ENCODE results near the gene RHAG.
"Not testable (repeated sequence)": the region's sequence is repeated elsewhere in the genome, so short reads cannot be mapped to it uniquely, and the experiment has no call there.

The RHAG gene

DNA sequence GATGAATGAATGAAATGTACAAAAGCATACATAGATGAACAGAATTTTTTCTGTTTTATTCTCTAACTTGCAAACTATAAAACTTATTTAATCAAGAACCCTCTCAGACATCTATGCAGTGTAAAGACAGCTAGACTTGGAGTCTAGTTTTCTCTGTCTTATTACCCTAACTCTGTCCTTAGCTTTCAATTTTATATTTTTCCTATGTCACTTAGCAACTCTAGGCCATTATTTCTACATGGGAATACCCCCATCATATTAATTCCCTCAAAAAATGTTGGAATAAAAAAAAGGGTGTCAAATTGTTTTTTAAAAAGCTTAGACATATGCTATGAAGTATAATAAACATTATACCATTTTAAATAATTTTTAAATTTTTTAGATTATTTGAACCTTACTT is 1.2 kb downstream of the RHAG start:
- DNase-seq = no peak

DNA sequence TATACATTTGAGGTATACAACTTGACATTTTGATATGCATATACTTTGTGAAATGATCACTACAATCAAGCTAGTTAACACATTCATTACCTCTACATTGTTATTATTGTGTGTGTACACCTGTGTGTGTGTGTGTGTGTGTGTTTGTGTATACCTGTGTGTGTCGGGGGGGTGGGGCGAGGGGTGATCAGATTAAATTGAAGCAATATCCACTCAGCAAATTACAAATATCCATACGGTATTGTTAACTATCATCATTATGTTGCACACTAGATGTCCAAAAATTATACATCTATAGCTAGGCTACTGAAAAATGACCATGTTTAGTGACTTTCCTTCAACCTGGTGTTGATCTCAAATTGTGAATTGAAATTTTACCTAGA is 1.8 kb downstream of the RHAG start:
- DNase-seq = no peak

DNA sequence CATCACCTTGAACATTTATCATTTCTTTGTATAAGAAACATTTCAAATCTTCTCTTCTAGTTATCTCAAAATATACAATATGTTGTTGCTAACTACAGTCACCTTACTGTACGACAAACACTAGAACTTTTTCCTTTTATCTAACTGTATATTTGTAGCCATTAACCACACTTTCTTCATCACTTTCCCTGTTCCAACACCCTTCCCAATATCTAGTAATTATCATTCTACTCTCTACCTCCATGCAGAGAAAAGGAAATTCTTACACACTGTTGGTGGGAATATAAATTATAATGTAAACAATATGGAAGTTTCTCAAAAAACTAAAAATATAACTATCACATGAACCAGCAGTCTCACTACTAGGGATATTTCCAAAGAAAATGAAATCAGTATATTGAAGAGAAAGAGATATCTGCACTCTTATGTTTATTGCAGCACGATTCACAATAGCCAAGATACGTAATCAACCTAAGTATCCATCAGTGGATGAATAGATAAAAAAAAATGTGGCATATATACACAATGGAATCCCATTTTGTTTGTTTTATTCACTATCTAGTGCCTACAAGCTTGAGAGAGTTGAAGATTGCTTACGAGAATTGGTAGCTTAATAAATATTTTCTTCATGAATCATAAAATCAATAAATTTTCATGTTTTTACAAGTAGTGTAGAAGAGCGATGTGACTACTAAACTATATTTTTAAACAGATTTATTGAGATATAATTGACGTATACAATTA is 2.4 kb downstream of the RHAG start:
- DNase-seq = no peak

DNA sequence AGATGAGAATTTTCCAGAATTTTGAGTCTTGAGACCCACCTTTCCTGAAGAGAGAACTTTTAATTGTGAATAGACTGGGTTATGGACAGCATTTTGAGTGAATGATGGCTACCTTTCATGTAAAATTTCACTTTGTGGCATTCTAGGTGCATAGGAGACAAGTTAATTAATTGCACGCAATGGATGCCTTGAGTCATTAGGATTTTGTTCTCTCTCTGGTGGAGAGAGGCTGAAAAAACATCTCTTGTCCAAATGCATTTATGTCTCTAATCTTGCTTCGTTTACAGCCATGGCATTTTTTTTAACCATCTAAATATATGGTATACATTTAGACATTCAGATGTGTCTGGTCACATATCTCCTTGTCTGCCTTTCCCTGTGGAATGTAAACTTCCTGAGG is 3.1 kb downstream of the RHAG start:
- no peak for DNase-seq

DNA sequence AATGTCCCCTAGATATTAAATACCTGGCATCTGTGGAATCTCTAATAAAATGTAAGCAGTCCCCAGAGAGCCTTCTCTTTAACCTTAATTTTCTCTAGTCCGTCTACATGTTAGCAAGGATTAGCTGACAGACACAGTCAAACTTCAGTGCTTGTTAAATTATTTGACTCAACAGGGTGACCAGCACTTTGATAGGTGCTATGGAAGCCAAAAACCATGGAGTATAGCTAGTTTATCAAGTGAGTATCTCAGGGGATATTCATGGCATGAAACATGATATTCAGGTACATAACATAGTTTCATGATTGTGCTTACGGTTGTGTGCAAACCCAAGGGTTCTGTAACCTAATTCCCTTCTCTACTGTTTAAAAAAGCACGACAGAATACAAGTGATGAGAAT is 3.9 kb downstream of the RHAG start:
- no peak for DNase-seq

DNA sequence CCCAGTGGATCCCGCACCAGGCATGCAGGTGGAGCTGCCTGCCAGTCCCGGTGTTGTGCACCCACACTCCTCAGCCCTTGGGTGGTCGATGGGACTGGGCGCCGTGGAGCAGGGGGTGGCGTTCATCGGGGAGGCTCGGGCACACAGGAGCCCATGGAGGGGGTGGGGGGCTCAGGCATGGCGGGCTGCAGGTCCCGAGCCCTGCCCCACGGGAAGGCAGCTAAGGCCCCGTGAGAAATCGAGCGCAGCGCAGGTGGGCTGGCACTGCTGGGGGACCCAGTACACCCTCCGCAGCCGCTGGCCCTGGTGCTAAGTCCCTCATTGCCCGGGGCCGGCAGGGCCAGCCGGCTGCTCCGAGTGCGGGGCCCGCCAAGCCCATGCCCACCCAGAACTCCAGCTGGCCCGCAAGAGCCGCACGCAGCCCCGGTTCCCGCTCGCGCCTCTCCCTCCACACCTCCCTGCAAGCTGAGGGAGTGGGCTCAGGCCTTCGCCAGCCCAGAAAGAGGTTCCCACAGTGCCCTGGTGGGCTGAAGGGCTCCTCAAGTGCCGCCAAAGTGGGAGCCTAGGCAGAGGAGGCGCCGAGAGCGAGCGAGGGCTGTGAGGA is 7.1 kb downstream of the RHAG start:
- DNase-seq = not testable (repeated sequence)

DNA sequence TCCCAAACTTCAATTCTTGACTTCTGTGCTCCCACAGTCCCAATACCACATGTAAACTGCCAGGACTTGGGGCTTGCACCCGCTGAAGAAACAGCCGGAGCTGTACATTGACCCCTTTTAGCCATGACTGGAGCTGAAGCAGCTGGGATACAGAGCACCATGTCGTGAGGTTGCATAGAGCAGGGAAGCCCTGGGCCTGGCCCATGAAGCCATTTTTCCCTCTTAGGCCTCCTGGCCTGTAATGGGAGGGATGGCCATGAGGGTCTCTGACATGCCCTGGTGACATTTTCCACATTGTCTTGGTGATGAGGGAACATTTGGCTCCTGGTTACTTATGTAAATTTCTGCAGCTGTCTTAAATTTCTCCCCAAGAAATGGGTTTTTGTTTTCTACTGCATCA is 9.8 kb downstream of the RHAG start:
- DNase-seq = no peak

DNA sequence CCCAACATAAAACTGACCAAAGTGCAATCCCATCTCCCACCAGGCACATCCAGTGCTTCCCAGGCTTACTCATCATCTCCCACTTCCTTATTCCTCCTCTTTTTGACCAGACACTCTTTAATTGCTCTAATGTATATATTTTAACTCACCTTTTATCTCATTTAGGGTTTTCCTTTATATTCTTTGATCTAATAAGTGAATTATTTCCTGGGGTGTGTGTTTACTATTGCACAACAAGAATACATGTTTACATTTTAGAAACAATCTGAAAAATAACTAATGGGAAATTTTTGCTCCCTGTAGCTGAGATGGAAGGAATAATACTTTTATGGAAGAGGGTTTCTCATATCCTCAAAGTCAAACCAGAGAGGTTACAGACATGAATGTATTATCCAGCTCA is 18.4 kb downstream of the RHAG start:
- no peak for DNase-seq

DNA sequence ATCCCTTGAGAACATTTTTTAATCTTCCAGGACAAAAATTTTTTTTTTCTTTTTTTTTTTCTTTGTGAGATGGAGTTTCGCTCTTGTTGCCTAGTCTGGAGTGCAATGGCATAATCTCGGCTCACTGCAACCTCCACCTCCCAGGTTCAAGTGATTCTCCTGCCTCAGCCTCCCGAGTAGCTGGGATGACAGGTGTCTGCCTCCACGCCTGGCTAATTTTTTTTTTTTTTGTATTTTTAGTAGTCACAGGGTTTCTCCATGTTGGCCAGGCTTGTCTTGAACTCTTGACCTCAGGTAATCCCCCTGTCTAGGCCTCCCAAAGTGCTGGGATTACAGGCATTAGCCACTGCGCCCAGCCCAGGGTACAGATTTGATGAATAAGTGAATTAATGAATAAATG is 22.5 kb downstream of the RHAG start:
- DNase-seq = not testable (repeated sequence)

DNA sequence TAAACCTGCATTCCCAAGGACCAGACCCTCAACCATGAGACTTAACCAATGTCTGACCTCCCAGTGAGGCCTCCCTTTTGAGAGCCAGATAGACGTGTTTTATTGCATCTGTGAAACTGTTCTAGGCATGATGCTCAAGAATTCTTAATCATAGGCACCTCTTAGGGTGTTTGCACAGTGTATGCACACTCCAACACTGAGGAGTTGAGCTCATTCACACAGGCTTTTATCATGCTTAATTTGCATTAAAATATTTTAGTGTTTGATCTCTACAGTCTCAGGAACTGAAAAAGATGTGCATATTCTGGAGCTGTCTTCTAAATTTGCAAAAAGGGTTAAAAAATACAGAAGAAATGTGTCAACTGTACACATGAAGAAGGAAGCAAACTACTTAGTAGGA is 27.4 kb downstream of the RHAG start:
- DNase-seq = no peak

DNA sequence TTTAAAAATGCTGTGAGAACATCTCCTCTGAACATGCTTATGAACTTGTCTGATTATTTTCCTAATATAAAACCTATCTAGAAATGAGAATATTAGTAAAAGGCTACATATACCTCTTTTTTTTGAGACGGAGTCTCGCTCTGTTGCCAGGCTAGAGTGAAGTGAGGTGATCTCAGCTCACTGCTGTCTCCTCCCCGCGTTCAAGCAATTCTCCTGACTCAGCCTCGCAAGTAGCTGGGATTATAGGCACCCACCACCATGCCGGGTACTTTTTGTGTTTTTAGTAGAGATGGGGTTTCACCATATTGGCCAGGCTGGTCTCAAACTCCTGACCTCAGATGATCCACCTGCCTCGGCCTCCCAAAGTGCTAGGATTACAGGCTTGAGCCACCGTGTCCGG is 28.4 kb downstream of the RHAG start:
- not testable (repeated sequence) for DNase-seq

DNA sequence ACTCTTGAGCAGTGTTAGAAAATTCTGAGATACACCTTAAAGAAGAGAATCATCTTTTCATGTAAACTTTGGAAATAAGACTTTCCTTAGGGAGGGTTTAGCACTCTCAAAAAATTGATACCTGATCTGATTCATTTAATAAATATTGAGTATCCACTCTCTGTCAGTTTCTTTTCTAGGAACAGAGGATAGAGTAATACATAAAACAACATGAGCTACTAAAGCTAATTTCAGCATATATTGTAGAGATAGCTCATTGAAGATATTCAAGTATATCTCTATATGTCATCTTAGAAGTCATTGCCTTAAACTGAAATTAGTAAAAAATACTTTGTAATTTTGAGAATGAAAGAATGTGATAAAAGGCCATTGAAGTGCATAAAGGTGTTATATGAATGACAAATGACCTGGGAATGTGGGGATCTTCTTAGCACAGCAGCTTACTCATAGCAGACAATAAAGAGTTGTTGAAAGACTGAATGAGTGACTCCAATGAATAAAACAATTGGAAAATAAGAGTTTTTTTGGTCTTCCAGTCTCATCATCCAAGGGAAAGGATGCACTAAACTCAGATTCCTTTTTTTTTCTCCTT is 29.2 kb downstream of the RHAG start:
- no peak for DNase-seq

DNA sequence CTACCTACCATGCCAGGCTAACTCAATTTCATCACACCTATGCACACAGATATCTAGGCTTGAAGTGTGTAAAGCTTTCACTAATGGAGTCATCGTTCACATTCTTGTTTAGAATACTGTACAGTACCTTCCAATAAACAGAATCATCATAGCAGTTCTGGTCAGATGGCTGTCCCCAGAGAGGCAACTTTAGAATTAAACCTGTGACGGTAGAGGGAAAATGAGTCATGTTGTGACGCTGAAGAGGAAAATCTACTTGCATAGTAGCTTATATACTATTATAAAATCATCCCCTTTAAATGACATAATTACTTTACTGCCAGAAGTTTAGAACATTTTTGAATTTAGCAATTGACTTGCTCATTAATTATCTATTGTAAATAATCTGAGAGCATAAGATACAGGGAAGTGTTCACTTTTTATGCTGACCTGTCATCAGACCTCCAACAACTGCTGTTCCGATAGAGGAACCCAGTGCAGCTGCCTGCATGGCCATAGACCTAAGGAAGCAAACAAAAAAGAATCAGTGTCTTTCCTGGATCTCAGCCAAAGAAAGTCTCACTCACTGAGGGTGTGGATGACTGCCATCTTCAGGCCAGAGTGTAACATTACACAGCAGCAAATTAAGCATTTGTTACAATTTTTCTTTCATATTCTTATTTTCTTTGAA is 29.8 kb downstream of the RHAG start:
- DNase-seq = no peak

DNA sequence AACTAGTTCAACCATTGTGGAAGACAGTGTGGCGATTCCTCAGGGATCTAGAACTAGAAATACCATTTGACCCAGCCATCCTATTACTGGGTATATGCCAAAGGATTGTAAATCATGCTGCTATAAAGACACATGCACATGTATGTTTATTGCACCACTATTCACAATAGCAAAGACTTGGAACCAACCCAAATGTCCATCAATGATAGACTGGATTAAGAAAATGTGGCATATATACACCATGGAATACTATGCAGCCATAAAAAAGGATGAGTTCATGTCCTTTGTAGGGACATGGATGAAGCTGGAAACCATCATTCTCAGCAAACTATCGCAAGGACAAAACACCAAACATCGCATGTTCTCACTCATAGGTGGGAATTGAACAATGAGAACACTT is 32.6 kb downstream of the RHAG start:
- not testable (repeated sequence) for DNase-seq

DNA sequence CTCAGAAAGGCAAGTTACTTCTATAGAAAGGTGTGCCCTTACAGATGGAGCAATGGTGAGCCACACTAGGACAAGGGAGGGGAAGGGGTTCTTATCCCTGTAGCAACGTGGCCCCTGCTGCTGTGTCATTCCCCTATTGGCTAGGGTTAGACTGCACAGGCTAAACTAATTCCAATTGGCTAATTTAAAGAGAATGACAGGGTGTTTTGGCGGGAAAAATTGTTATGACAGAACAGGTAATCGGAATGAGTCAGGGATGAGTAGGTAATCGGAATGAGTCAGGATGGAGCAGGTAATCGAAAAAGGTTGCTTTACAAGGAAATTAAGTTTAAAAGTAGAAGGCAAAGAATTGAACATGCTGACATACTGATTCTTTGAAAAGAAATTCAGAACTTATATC is 49.4 kb downstream of the RHAG start:
- DNase-seq = not testable (repeated sequence)

DNA sequence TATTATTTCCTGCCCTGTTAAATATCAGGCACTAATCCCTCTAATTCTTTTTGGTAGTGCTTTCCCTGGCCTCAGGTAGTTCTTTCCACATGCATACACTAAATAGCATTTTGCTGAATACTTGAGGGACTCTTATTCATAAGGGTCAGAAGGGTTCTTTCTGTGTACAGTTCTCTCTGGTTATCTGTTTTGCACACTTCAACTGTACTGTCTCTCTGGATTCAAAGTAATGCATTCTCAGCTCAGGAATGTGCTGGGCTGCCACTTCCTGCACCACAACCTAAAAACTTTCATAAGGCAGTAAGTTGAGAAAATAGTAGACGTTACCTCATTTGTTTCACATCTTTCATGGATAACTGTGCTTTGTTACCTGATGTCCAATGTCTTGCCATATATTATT is 54.1 kb downstream of the RHAG start:
- DNase-seq = no peak

DNA sequence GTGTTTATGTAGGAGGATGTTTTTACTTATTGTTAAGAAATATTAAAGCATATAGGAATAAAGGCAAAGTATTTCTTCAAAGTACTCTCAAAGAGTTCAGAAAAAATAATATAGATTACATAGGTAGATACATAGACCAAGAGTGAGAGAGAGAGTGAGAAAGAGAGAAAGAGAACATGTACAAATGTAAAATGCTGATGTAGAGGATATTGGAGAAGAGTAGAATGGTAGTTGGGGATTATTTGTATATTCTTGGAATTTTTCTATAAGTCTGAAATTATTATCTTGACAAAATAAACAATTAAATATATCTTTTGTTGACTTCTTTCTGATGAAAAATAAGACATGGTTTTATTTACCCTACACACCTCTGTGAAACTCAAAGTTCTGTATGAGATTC is 57.0 kb downstream of the RHAG start:
- no peak for DNase-seq

DNA sequence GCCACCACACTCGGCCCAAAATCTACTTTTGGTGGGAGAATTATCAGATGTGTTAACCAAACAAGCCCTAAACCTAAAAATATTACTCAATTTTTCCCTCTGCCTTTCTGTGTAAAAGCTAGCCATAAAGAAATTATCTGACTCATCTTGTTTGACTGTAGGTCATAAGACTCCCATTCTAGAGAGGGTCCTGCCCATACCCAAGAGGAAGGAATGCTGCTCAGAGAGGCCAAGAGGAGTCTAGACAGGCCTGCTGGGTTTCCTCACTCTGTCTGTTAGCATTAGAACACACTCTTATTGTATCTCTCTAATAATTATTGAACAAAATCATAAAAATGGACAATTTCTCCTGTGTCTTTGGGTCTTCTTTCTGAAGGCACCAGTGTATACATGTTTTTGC is 60.0 kb downstream of the RHAG start:
- no peak for DNase-seq

DNA sequence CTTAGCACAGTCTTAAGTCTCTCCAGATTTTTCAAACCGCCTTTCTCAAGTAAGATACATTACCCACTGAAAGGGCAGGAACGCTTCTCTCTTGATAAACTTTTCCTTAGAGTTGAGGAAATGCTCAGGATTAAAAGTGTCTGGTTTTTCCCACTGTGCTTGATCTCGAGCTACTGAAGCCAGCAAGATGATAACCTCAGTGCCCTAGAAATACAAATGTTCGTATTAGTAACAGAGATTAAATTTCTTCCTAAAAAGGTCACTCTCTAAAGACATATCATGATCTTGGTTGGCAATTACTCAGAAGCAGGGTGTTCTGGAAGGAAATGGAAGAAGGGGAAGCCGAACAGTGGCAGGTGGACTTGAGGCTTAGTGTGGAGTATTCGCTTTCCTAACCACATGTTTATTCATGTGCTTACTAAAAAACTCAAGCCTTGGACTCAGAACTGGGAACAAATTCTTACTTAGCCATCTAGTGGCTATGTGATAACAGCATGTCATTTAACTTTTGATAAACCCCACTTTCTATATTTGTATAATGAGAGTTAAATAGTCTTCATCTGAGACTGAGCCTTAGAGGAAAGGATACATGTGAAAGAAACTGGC is 66.1 kb downstream of the RHAG start:
- no peak for DNase-seq

DNA sequence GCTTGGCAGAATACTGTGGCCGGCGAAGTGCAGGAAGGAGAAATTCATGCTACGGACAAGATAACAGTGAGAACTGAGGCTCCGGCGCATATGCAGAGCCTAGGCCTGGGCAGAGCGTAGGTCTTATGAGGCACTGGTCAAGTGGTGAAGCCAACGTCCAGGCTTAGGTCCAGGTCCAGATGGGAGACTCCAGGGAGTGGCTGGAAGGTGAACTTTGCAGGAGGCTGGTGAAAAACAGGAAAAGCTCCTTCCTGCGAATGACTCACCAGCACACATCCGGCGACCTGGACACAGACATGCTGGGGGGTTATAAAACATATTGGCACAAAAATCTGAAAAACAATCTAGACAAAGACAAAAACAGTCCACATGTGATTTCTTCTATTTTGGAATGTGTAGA is 70.8 kb downstream of the RHAG start:
- no peak for DNase-seq

DNA sequence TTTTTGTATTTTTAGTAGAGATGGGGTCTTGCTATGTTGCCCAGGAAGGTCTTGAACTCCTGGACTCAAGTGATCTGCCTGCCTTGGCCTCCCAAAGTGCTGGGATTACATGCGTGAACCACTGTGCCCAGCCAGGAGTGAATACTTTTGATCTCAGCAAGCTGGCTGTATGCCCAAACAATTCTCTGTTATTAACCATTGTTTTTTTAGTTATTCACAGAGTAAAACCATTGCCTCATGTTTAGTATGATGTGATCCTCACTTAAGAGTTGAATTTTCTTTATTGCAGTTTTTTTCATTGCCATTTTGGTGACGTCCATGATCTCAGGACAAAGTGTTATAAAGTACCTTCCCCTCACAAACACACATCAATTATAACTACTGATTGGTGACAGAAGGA is 71.4 kb downstream of the RHAG start:
- no peak for DNase-seq

DNA sequence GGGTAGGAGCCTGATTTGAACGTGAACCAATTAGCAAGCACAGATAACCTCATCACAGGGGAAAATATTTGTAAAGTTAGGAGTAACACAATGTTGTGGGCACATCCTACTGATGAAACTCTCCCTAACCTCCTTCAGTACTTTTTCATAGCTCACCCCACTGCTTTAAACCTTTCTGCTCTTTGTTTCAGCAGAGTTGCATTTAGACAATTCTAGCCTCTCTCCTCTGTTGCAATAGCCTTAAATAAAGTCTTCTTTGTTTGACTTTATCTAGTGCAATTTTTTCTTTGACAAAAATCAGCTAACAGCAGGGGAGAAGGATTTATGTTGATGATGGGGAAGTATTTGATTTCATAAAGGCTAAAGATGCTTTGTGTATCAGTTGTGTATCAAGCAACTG is 72.1 kb downstream of the RHAG start:
- DNase-seq = no peak

DNA sequence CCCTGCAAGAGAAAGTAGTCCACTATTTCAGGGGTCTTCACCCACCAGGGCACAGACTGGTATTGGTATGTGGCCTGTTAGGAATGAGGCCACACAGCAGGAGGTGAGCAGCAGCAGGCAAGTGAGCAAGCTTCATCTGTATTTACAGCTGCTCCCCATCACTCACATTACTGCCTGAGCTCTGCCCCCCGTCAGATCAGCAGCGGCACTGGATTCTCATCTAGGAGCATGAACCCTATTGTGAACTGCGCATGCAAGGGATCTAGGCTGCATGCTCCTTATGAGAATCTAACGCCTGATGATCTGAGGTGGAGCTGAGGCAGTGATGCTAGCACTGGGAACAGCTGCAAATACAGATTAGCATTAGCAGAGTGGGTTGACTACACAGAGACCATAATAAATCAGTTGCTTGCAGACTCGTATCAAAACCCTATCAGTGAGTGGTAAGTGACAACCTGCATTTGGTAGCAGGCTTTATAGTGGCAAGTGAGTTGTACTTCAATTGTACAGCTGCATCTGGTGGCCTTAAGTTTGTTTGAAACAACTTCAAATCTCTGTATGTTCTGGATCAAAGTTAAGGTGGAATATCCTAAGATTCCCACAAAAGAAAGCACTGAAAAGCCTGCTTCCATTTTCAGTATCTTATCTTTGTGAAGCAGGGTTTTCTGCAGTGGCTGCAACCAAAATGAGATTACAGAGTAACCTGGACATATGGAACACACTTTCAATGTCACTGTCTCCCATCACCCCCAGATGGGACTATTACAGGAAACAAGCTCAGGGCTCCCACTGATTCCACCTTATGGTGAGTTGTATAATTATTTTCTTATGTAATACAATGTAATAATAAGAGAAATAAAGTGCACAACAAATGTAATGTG is 73.4 kb downstream of the RHAG start:
- DNase-seq = no peak
